Measurements from ENCODE around the gene ZNF804A. TPM values are rescaled to one million over a fixed set of nuclear protein-coding genes. Genes with fewer than 3 reads are reported as not detected.

Gene ZNF804A
- total and polyA plus RNA-seq, 2 of the 8 experiments (the other 6 are each of a cell fraction or from before 2014, with no cell fraction given) = 0.02 TPM; not detected in 1

DNA sequence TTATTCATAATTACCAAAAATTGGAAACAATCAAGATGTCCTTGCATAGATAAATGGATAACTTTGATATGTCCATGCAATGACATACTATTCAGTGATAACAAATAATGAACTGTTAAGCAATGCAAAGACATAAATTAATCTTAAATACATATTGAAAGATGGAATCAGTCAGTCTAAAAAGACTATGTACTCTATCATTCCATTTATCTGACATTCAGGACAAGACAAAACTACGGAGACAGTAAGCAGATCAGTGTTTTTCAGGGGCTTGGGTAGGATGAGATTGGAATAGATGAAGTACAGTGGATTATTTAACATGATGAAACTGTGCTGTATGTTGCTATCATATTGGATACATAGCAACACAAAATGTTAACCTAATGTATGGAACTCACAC, 21.3 kb upstream of the ZNF804A start:
- Histone ChIP-seq H3K9me3 (ENCODE audit: insufficient read depth in 2 of 2, low read depth in 1 of 2, low read length in 1 of 2) (no peaks in the 10 kb centered on the region), H4K91ac (replicated peaks; ENCODE audit: insufficient read length, low read length) (no peak overlapping the region), H3K27ac (ENCODE audit: low read depth, low read length) (no peak overlapping the region), H3K4me3 (ENCODE audit: extremely low read depth in 1 of 4, insufficient read depth in 2 of 4, low read depth in 3 of 4, low read length in 4 of 4) (no peak overlapping the region), H4K20me1 (replicated peaks in 1 of 2; ENCODE audit: control insufficient read depth in 1 of 2, insufficient read depth in 2 of 2, low read length in 2 of 2) (no peaks in the 10 kb centered on the region), H3K18ac (ENCODE audit: extremely low read depth, low read length) (no peak overlapping the region), H2AFZ (ENCODE audit: low read length) (no peak overlapping the region), H4K8ac (ENCODE audit: extremely low read depth, insufficient read depth, low read length) (no peak overlapping the region), H3K4me1 (replicated peaks in 1 of 4; ENCODE audit: control insufficient read depth in 3 of 4, insufficient read depth in 4 of 4, low read length in 3 of 4) (no peaks in the 10 kb centered on the region), H4K5ac (ENCODE audit: insufficient read length, low read depth, low read length) (no peak overlapping the region), H2BK5ac (ENCODE audit: low read depth, low read length) (no peak overlapping the region), H2BK12ac (ENCODE audit: low read depth, low read length) (no peak overlapping the region), H3K4ac (replicated peaks; ENCODE audit: insufficient read length, low read depth, low read length) (no peak overlapping the region), H3K14ac (ENCODE audit: insufficient read length) (no peak overlapping the region), H3K9ac (replicated peaks in 1 of 4; ENCODE audit: extremely low read depth in 1 of 4, low read depth in 3 of 4, low read length in 3 of 4) (no peak overlapping the region), H3K23ac (ENCODE audit: insufficient read length) (no peak overlapping the region), H3K36me3 (ENCODE audit: control insufficient read depth in 2 of 4, insufficient read depth in 4 of 4, low read length in 3 of 4) (no peaks in the 10 kb centered on the region), H3K56ac (replicated peaks; ENCODE audit: insufficient read length, low read depth, low read length) (no peak overlapping the region), H2BK20ac (ENCODE audit: low read length) (no peak overlapping the region), H3K4me2 (ENCODE audit: insufficient read depth in 1 of 2, low read depth in 2 of 2, low read length in 2 of 2) (no peak overlapping the region), H3K27me3 (replicated peaks in 1 of 4; ENCODE audit: control insufficient read depth in 3 of 4, extremely low read depth in 1 of 4, insufficient read depth in 3 of 4, low read length in 3 of 4) (no peaks in the 10 kb centered on the region), H3K79me2 (ENCODE audit: control insufficient read depth in 1 of 2, insufficient read depth in 2 of 2, low read length in 2 of 2) (no peaks in the 10 kb centered on the region), H2BK120ac (replicated peaks; ENCODE audit: low read depth, low read length) (no peak overlapping the region), H3K23me2 (ENCODE audit: low read depth, low read length) (no peaks in the 10 kb centered on the region), H2AK5ac (ENCODE audit: low read depth, low read length) (no peak overlapping the region), H3K79me1 (ENCODE audit: low read depth, low read length) (no peaks in the 10 kb centered on the region), H2BK15ac (ENCODE audit: low read length) (no peak overlapping the region)
- ChIA-PET POLR2A (ENCODE audit: partially characterized antibody) (no interaction called here), CTCF (ENCODE audit: partially characterized antibody) (no interaction called here)
- FAIRE-seq (no peak), DNase-seq (ENCODE audit: low read depth in 1 of 2, low spot score in 2 of 2) (no peak)
- TF ChIP-seq POU5F1 (IDR thresholded peaks at IDR 0.05; ENCODE audit: low read depth, low read length) (no peak), RFX5 (IDR thresholded peaks at IDR 0.05; ENCODE audit: borderline replicate concordance, low read depth, low read length) (no peak)
- 93% methylated on average over 1 of the region's 1 CpG; no CpG with 5 or more reads in 1 of the 2 experiments for WGBS, 2 experiments (ENCODE audit: extremely low coverage in 1 of 2, insufficient coverage in 1 of 2, insufficient read length in 1 of 2, insufficient replicate concordance in 2 of 2, low coverage in 1 of 2, low lambda C conversion rate in 2 of 2, missing lambda C conversion rate in 1 of 2)

Data from H1 (cell line).